ENCODE results near the gene RAB25. TPM values are rescaled to one million over a fixed set of nuclear protein-coding genes. Genes with fewer than 3 reads are reported as not detected.

The RAB25 gene
- polyA plus RNA-seq, 1 donor (not counting 4 experiments of a cell fraction or from before 2014, with no cell fraction given), result 93.4 TPM

DNA sequence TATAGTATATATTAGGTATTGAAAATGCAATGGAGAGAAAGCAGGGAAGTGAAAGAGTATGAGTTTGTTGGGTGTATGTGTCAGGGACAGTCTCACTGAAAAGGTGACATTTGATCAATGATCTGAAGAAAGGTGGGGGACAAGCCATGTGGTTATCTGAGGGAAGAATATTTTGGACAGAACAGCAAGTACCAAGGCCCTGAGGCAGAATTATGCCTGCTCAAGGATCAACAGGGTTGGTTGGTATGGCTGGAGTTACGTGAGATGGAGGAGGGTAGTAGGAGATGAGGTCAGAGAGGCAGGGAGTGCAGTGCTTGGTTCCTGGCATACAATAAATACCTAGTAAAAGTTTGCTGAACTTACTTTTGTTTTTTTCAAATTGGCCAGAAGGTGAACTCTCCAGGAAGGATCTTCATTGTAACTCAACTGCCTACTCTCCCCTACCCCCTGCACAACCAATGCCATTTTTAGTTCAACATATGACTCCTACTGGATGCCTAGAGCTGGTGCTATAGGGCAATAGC lies 4.6 kb upstream of the RAB25 start:
- Histone ChIP-seq H3K79me2 (ENCODE audit: control insufficient read depth, insufficient read depth, low read length) (peaks cover 40% of the 10 kb centered on the region), H2AFZ (ENCODE audit: control insufficient read depth, low read length) (no peak overlapping the region), H3K36me3 (ENCODE audit: control insufficient read depth in 2 of 2, extremely low read depth in 1 of 2, insufficient read depth in 2 of 2, low read length in 2 of 2) (peaks cover 3 to 4% of the 10 kb centered on the region in 2 experiments), H3K4me2 (ENCODE audit: control insufficient read depth, extremely low read depth, insufficient read depth, low read depth, low read length) (no peak overlapping the region), H3K4me1 (ENCODE audit: control insufficient read depth, extremely low read depth, insufficient read depth, low read length) (peaks cover 13% of the 10 kb centered on the region), H3K9ac (ENCODE audit: control insufficient read depth, extremely low read depth, insufficient read depth, low read length) (no peak overlapping the region), H3K27me3 (ENCODE audit: control insufficient read depth, extremely low read depth, insufficient read depth, low read length) (no peaks in the 10 kb centered on the region), H4K20me1 (ENCODE audit: control insufficient read depth, extremely low read depth, insufficient read depth, low read length) (no peaks in the 10 kb centered on the region), H3K4me3 (ENCODE audit: control insufficient read depth in 2 of 3, extremely low read depth in 1 of 3, insufficient read depth in 2 of 3, low read depth in 1 of 3, low read length in 3 of 3) (no peak overlapping the region), H3K27ac (ENCODE audit: control insufficient read depth, insufficient read depth, low read length) (no peak overlapping the region), H3K9me3 (ENCODE audit: control insufficient read depth, low read depth, low read length) (no peaks in the 10 kb centered on the region), H3K9me1 (ENCODE audit: control insufficient read depth, extremely low read depth, insufficient read depth, low read length) (peaks cover 2% of the 10 kb centered on the region)
- DNase-seq (ENCODE audit: low read depth, low spot score), result no peak
- no peak for FAIRE-seq
- dilution Hi-C loops (cut with MboI; ENCODE audit: extremely low pct_ligation_motif_present, low sequenced_read_pairs), result no loop called here
- TF ChIP-seq, protein P1, sequence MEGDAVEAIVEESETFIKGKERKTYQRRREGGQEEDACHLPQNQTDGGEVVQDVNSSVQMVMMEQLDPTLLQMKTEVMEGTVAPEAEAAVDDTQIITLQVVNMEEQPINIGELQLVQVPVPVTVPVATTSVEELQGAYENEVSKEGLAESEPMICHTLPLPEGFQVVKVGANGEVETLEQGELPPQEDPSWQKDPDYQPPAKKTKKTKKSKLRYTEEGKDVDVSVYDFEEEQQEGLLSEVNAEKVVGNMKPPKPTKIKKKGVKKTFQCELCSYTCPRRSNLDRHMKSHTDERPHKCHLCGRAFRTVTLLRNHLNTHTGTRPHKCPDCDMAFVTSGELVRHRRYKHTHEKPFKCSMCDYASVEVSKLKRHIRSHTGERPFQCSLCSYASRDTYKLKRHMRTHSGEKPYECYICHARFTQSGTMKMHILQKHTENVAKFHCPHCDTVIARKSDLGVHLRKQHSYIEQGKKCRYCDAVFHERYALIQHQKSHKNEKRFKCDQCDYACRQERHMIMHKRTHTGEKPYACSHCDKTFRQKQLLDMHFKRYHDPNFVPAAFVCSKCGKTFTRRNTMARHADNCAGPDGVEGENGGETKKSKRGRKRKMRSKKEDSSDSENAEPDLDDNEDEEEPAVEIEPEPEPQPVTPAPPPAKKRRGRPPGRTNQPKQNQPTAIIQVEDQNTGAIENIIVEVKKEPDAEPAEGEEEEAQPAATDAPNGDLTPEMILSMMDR (optimal IDR thresholded peaks at IDR 0.05 in 1 of 3, IDR thresholded peaks at IDR 0.05 in 1 of 3, conservative IDR thresholded peaks at IDR 0.05 in 1 of 3; ENCODE audit: extremely low read depth in 1 of 3, insufficient read depth in 2 of 3, low read length in 3 of 3), result no peak
- no peak for TF ChIP-seq EZH2 (IDR thresholded peaks at IDR 0.05; ENCODE audit: low read length)

DNA sequence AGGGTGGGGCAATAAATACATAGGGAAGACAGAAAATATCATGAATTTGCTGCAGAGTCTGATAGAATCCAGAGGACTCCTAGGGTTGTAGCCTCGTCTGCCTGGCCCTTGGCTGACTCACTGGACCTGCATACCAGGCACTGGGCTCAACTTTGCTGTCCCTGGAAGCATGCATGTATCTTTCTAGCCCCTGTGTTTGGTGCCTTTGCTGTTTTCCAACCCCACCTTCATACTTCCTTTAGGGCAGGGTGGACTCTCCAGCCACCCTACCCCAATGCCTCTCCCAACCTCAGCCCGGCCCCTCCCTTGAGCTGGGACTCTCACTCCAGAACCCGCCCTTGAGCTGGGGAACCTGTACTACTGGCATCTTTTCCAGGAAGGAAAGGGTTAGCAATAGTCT lies 1.2 kb downstream of the RAB25 start:
- Histone ChIP-seq H4K20me1 (ENCODE audit: control insufficient read depth, extremely low read depth, insufficient read depth, low read length) (no peaks in the 10 kb centered on the region), H3K27ac (ENCODE audit: control insufficient read depth, insufficient read depth, low read length) (no peak overlapping the region), H3K9ac (ENCODE audit: control insufficient read depth, extremely low read depth, insufficient read depth, low read length) (peak overlapping the region; percentile 78), H3K27me3 (ENCODE audit: control insufficient read depth, extremely low read depth, insufficient read depth, low read length) (no peaks in the 10 kb centered on the region), H3K4me2 (ENCODE audit: control insufficient read depth, extremely low read depth, insufficient read depth, low read depth, low read length) (peak overlapping the region; percentile 96), H3K9me3 (ENCODE audit: control insufficient read depth, low read depth, low read length) (no peaks in the 10 kb centered on the region), H3K4me3 (ENCODE audit: control insufficient read depth in 2 of 3, extremely low read depth in 1 of 3, insufficient read depth in 2 of 3, low read depth in 1 of 3, low read length in 3 of 3) (peak overlapping the region; percentile 57 to 89 (median 83)), H3K36me3 (ENCODE audit: control insufficient read depth in 2 of 2, extremely low read depth in 1 of 2, insufficient read depth in 2 of 2, low read length in 2 of 2) (peaks cover 3 to 8% of the 10 kb centered on the region in 2 experiments), H3K9me1 (ENCODE audit: control insufficient read depth, extremely low read depth, insufficient read depth, low read length) (peaks cover 2% of the 10 kb centered on the region), H2AFZ (ENCODE audit: control insufficient read depth, low read length) (no peak overlapping the region), H3K79me2 (ENCODE audit: control insufficient read depth, insufficient read depth, low read length) (peaks cover 22% of the 10 kb centered on the region), H3K4me1 (ENCODE audit: control insufficient read depth, extremely low read depth, insufficient read depth, low read length) (peaks cover 13% of the 10 kb centered on the region)
- DNase-seq (ENCODE audit: low read depth, low spot score), result no peak
- dilution Hi-C loops (cut with MboI; ENCODE audit: extremely low pct_ligation_motif_present, low sequenced_read_pairs), result no loop called here
- FAIRE-seq, result peak; percentile 20
- no peak for TF ChIP-seq EZH2 (IDR thresholded peaks at IDR 0.05; ENCODE audit: low read length)
- TF ChIP-seq, protein P1 (optimal IDR thresholded peaks at IDR 0.05 in 1 of 3, IDR thresholded peaks at IDR 0.05 in 1 of 3, conservative IDR thresholded peaks at IDR 0.05 in 1 of 3; ENCODE audit: extremely low read depth in 1 of 3, insufficient read depth in 2 of 3, low read length in 3 of 3), result no peak

Data from keratinocyte (primary cell).